PC-3 (cell line): ENCODE measurements around the gene TTC23L. TPM values are rescaled to one million over a fixed set of nuclear protein-coding genes. Genes with fewer than 3 reads are reported as not detected.

ENCODE experiments used
- ATAC-seq: fragments of 200-7000 bp; cut with Tn5 transposase; 2 replicates; pipeline ENCODE4 v1.9.1; 2020; ENCODE audit warnings: mild to moderate bottlenecking, moderate library complexity
- BruUV-seq: library from RNA; stranded (reverse); fragments of 400-500 nt; replicated peaks from 2 replicates; lab custom pipeline; 2021; lab: Mats Ljungman, UMichigan
- CTCF ChIA-PET: fragments of 300-600 bp; sonication (Branson Sonifier 250); formaldehyde crosslinking; loops from one replicate; lab custom pipeline; 2022; ENCODE audit warnings: antibody characterized with exemption; lab: Charles Lee
- POLR2A ChIA-PET: fragments of 300-600 bp; sonication (Branson Sonifier 250); formaldehyde crosslinking; loops from one replicate; lab custom pipeline; 2022; ENCODE audit warnings: antibody characterized with exemption; ENCODE audit not compliant: unreplicated experiment; lab: Charles Lee
- DNase-seq: peaks from one replicate; pipeline ENCODE4 v3.0.0-alpha.2; 2015
- H2AFZ ChIP-seq: fragments of 300-600 bp; sonication (generic); 2 replicates; pipeline ENCODE4 v1.6.0; 2016; ENCODE audit warnings: antibody characterized with exemption, low read length
- H3F3A ChIP-seq: fragments of 300-600 bp; sonication (generic); one replicate; pipeline ENCODE4 v1.6.0; 2017; ENCODE audit warnings: antibody characterized with exemption, low read length, control low read depth, mild to moderate bottlenecking; ENCODE audit not compliant: unreplicated experiment
- H3K27ac ChIP-seq: fragments of 300-600 bp; sonication (generic); 2 replicates; pipeline ENCODE4 v1.5.1; 2016; ENCODE audit warnings: mild to moderate bottlenecking, low read length
- H3K27me3 ChIP-seq: fragments of 300-600 bp; sonication (generic); 2 replicates; pipeline ENCODE4 v1.6.1; 2016; ENCODE audit warnings: low read length, mixed read lengths
- H3K36me3 ChIP-seq: fragments of 300-600 bp; sonication (generic); 2 replicates; pipeline ENCODE4 v1.6.1; 2016; ENCODE audit warnings: low read depth, mixed run types, low read length, mixed read lengths
- H3K4me1 ChIP-seq: fragments of 300-600 bp; sonication (generic); 2 replicates; pipeline ENCODE4 v1.5.1; 2016; ENCODE audit warnings: low read length; ENCODE audit not compliant: insufficient read depth
- H3K4me2 ChIP-seq: fragments of 300-600 bp; sonication (generic); 2 replicates; pipeline ENCODE4 v1.6.0; 2016; ENCODE audit warnings: low read length
- H3K4me3 ChIP-seq: fragments of 300-600 bp; sonication (generic); 2 replicates; pipeline ENCODE4 v1.5.1; 2016; ENCODE audit warnings: mild to moderate bottlenecking, low read length, mixed read lengths
- H3K79me2 ChIP-seq: fragments of 300-600 bp; sonication (generic); 2 replicates; pipeline ENCODE4 v1.6.1; 2017; ENCODE audit warnings: low read length, mixed read lengths
- H3K9ac ChIP-seq: fragments of 300-600 bp; sonication (generic); 2 replicates; pipeline ENCODE4 v1.6.0; 2016; ENCODE audit warnings: mild to moderate bottlenecking, low read length
- H3K9me2 ChIP-seq: fragments of 300-600 bp; sonication (generic); replicated peaks from 2 replicates; pipeline ENCODE4 v1.6.1; 2016; ENCODE audit warnings: mixed run types, low read length, mixed read lengths
- H3K9me3 ChIP-seq: fragments of 300-600 bp; sonication (generic); 2 replicates; pipeline ENCODE4 v1.6.1; 2016; ENCODE audit warnings: low read length, mixed read lengths
- H4K20me1 ChIP-seq: fragments of 300-600 bp; sonication (generic); 2 replicates; pipeline ENCODE4 v1.6.1; 2016; ENCODE audit warnings: low read length, mixed read lengths
- CTCF ChIP-seq: fragments of 300-600 bp; sonication (generic); conservative IDR thresholded peaks from 2 replicates; pipeline ENCODE4 v1.5.1; 2017; ENCODE audit warnings: antibody characterized with exemption, low read depth, mild to moderate bottlenecking, low read length
- EZH2 ChIP-seq: fragments of 300-600 bp; sonication (generic); IDR thresholded peaks from one replicate; pipeline ENCODE4 v1.6.1; 2017; ENCODE audit warnings: antibody characterized with exemption, mild to moderate bottlenecking, low read length; ENCODE audit not compliant: unreplicated experiment
- EZH2phosphoT487 ChIP-seq: fragments of 300-600 bp; sonication (generic); IDR thresholded peaks from 2 replicates; pipeline ENCODE4 v1.6.1; 2018; ENCODE audit warnings: mild to moderate bottlenecking, antibody characterized with exemption, low read length, borderline replicate concordance
- intact Hi-C: fragments of 100-400 bp; cut with micrococcal nuclease; formaldehyde crosslinking; loops from 2 replicates; pipeline ENCODE4 v1.9.0; 2023
- total RNA-seq: library from RNA; depleted of rRNA; stranded (reverse); fragments of >200 nt; gene quantifications from 2 replicates; pipeline ENCODE4 v1.2.3, GENCODE V29; 2014

Gene TTC23L
- total RNA-seq, 1 experiment from 2014 or later: 0.84 TPM

DNA sequence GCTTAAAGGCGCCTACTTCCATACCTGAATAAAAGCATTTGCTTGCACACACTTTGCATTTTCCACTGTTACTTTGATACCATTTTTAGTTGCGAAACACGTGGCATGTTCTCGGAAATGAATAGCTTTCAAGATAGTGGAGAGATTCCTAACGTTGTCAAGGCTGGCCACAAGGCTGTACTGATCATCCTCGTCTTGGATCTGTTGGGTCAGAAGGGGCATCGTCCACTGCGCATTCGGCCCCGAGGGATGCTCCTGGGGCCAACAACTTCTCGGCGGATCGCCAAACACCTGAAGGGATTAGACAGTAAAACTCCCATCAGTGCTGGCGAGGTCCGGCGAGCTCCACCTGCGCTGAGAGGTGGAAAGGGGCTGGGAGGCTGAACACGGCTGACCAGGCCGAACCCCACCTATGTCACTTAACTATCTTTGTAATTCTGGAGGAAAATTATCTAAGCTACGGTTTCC is 75.7 kb downstream of the TTC23L start:
- no peak for TF ChIP-seq EZH2
- H3K4me1 ChIP-seq: peaks cover 24% of the 10 kb centered on the region
- intact Hi-C loops: loop anchor here (10.0 kb wide), 1 partner anchor 910 kb away; the partner anchor contains the start of gene AMACR
- peak overlapping the region; percentile 92 for H3K4me2 ChIP-seq
- H3K9me2 ChIP-seq: no peaks in the 10 kb centered on the region
- no peaks in the 10 kb centered on the region for H3F3A ChIP-seq
- no TSS peak for BruUV-seq
- ChIA-PET POLR2A (interaction anchor here (0.6 to 1.0 kb wide), 3 partner anchors 76 to 307 kb away, joined by 3 to 5 read pairs (median 4); partner anchors contain the start of gene TTC23L), CTCF (interaction anchor here (0.6 to 1.0 kb wide), 2 partner anchors 14 to 89 kb away, joined by 4 to 5 read pairs; no protein-coding TSS in a partner anchor)
- H2AFZ ChIP-seq: peak overlapping the region; percentile 84
- H3K27ac ChIP-seq: peak overlapping the region; percentile 73
- peaks cover 18% of the 10 kb centered on the region for H4K20me1 ChIP-seq
- peaks cover 28% of the 10 kb centered on the region for H3K36me3 ChIP-seq
- DNase-seq (peak; percentile 24), ATAC-seq (peak; percentile 25)
- H3K27me3 ChIP-seq: no peaks in the 10 kb centered on the region
- H3K9me3 ChIP-seq: no peaks in the 10 kb centered on the region
- peak overlapping the region; percentile 88 for H3K4me3 ChIP-seq
- H3K79me2 ChIP-seq: peaks cover 84% of the 10 kb centered on the region
- H3K9ac ChIP-seq: peak overlapping the region; percentile 98

GRCh38 chr5:34915139-34915855 is 76.3 kb downstream of the TTC23L start, which contains the start of the genes BRIX1 and RAD1:
Gene BRIX1, plus strand, starts transcription at chr5:34915711. Its CDS starts 28 bp downstream, at chr5:34915739.
Gene RAD1, minus strand, starts transcription at chr5:34915504. Its CDS starts 612 bp downstream, at chr5:34914892.
- TSS peak; percentile 63 for BruUV-seq
- Histone ChIP-seq H3K4me2 (peak within 1 kb of the TSS; percentile 92), H2AFZ (peak within 1 kb of the TSS; percentile 84), H3K4me1 (peaks cover 29% of the 10 kb centered on the region), H3K9me2 (no peaks in the 10 kb centered on the region), H3K9me3 (no peaks in the 10 kb centered on the region), H3K79me2 (peaks cover 90% of the 10 kb centered on the region), H3K4me3 (peak within 1 kb of the TSS; percentile 88), H3K36me3 (peaks cover 31% of the 10 kb centered on the region), H4K20me1 (peaks cover 18% of the 10 kb centered on the region), H3K27me3 (no peaks in the 10 kb centered on the region), H3K27ac (peak within 1 kb of the TSS; percentile 73), H3K9ac (peak within 1 kb of the TSS; percentile 98), H3F3A (no peaks in the 10 kb centered on the region)
- intact Hi-C loops: loop anchor here (10.0 kb wide), 1 partner anchor 910 kb away; the partner anchor contains the start of gene AMACR
- ATAC-seq (peak; percentile 99), DNase-seq (peak; percentile 97)
- POLR2A ChIA-PET: interaction anchor here (0.6 to 1.0 kb wide), 4 partner anchors 76 to 380 kb away, joined by 3 to 6 read pairs (median 4); partner anchors contain the start of gene TTC23L
- no peak for TF ChIP-seq EZH2
- TF ChIP-seq EZH2phosphoT487: no peak
- no peak for TF ChIP-seq CTCF
- CTCF ChIA-PET: interaction anchor here (0.6 to 1.0 kb wide), 3 partner anchors 15 to 684 kb away, joined by 3 to 5 read pairs (median 4); no protein-coding TSS in a partner anchor

DNA sequence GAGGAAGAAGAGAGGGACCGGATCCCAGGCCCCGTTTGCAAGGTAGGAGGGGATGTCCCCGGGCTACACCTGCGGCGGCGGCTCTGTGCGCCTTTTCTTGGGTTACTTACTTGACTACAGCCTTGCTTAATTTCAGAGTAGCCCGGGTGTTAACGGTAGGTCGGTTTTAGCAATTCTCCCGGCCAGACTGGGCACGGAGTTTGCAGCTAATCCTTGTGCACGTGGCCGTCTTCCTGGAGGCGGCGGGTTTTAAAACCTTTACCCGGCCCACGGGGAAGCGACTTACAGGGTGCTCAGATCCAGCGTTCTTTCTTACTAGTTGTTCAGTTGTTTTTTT is 76.9 kb downstream of the TTC23L start:
- intact Hi-C loops: loop anchor here (10.0 kb wide), 1 partner anchor 911 kb away; the partner anchor contains the start of gene AMACR
- Histone ChIP-seq H3F3A (no peaks in the 10 kb centered on the region), H3K9ac (peak overlapping the region; percentile 98), H3K36me3 (peaks cover 34% of the 10 kb centered on the region), H3K4me3 (peak overlapping the region; percentile 88), H3K4me1 (peaks cover 35% of the 10 kb centered on the region), H2AFZ (peak overlapping the region; percentile 84), H4K20me1 (peaks cover 18% of the 10 kb centered on the region), H3K79me2 (peaks cover 95% of the 10 kb centered on the region), H3K27me3 (no peaks in the 10 kb centered on the region), H3K4me2 (peak overlapping the region; percentile 89), H3K9me2 (no peaks in the 10 kb centered on the region), H3K27ac (peak overlapping the region; percentile 73), H3K9me3 (no peaks in the 10 kb centered on the region)
- ATAC-seq: no peak
- POLR2A ChIA-PET: interaction anchor here (0.6 to 1.0 kb wide), 2 partner anchors 77 to 1242 kb away, joined by 3 to 4 read pairs; partner anchors contain the start of gene TTC23L
- BruUV-seq: TSS peak; percentile 77
- DNase-seq: no peak
- CTCF ChIA-PET: interaction anchor here (0.7 kb wide), 1 partner anchor 683 kb away, joined by 3 read pairs; no protein-coding TSS in a partner anchor
- TF ChIP-seq EZH2 (no peak), CTCF (no peak), EZH2phosphoT487 (no peak)
